ENCODE data around the gene SMARCA2. TPM values are rescaled to one million over a fixed set of nuclear protein-coding genes. Genes with fewer than 3 reads are reported as not detected.
"Not testable (repeated sequence)": the region's sequence is repeated elsewhere in the genome, so short reads cannot be mapped to it uniquely, and the experiment has no call there.

Gene SMARCA2
- total RNA-seq, 4 donors from 2014 or later: 148 to 217 (median 196) TPM

GRCh38 chr9:2144619-2145018 lies 129.5 kb downstream of the SMARCA2 start:
- Histone ChIP-seq H3K4me1 (no peaks in the 10 kb centered on the region), H3K27ac (no peak overlapping the region), H3K9me3 (no peaks in the 10 kb centered on the region), H3K4me3 (replicated peaks in 1 of 3) (no peak overlapping the region), H3K36me3 (no peaks in the 10 kb centered on the region), H3K27me3 (no peaks in the 10 kb centered on the region)
- no peak for DNase-seq
- WGBS, 2 donors: 93% methylated on average over 3 of the region's 3 CpGs
- intact Hi-C loops (cut with DNase I): no loop called here
- TF ChIP-seq CTCF (IDR thresholded peaks at IDR 0.05) (no peak), POLR2A (IDR thresholded peaks at IDR 0.05) (no peak)

- Histone ChIP-seq H3K9me3 (no peaks in the 10 kb centered on the region), H3K27ac (no peak overlapping the region), H3K4me1 (no peaks in the 10 kb centered on the region), H3K4me3 (replicated peaks in 1 of 3) (no peak overlapping the region), H3K36me3 (no peaks in the 10 kb centered on the region), H3K27me3 (no peaks in the 10 kb centered on the region)
- WGBS, 2 donors: 91 to 92% methylated on average over 3 of the region's 3 CpGs
- no peak for TF ChIP-seq POLR2A (IDR thresholded peaks at IDR 0.05)
- TF ChIP-seq CTCF (IDR thresholded peaks at IDR 0.05): no peak
- intact Hi-C loops (cut with DNase I): no loop called here
- DNase-seq: no peak
These were observed 130.6 kb downstream of the SMARCA2 start for GRCh38 chr9:2145746-2146145.

- H3K4me3 ChIP-seq (replicated peaks in 1 of 3); DNase-seq; H3K36me3 ChIP-seq; H3K27me3 ChIP-seq; H3K4me1 ChIP-seq; H3K27ac ChIP-seq; intact Hi-C loops (cut with DNase I); H3K9me3 ChIP-seq: not testable (repeated sequence)
These were observed 131.6 kb downstream of the SMARCA2 start for GRCh38 chr9:2146700-2147099.

GRCh38 chr9:2150338-2150737 lies 135.2 kb downstream of the SMARCA2 start:
- H3K27me3 ChIP-seq: no peaks in the 10 kb centered on the region
- TF ChIP-seq CTCF (IDR thresholded peaks at IDR 0.05) (no peak), POLR2A (IDR thresholded peaks at IDR 0.05) (no peak)
- H3K27ac ChIP-seq: no peak overlapping the region
- intact Hi-C loops (cut with DNase I): no loop called here
- H3K4me1 ChIP-seq: no peaks in the 10 kb centered on the region
- H3K9me3 ChIP-seq: no peaks in the 10 kb centered on the region
- 92 to 100% methylated on average over 5 of the region's 5 CpGs for WGBS, 2 donors
- no peak overlapping the region for H3K4me3 ChIP-seq (replicated peaks in 1 of 3)
- H3K36me3 ChIP-seq: no peaks in the 10 kb centered on the region
- no peak for DNase-seq

GRCh38 chr9:2151171-2151570 lies 136.0 kb downstream of the SMARCA2 start:
- H3K4me3 ChIP-seq (replicated peaks in 1 of 3): no peak overlapping the region
- TF ChIP-seq CTCF (IDR thresholded peaks at IDR 0.05): no peak
- no peak for TF ChIP-seq POLR2A (IDR thresholded peaks at IDR 0.05)
- H3K4me1 ChIP-seq: no peaks in the 10 kb centered on the region
- H3K27ac ChIP-seq: no peak overlapping the region
- no peak for DNase-seq
- H3K9me3 ChIP-seq: no peaks in the 10 kb centered on the region
- intact Hi-C loops (cut with DNase I): no loop called here
- no peaks in the 10 kb centered on the region for H3K36me3 ChIP-seq
- no peaks in the 10 kb centered on the region for H3K27me3 ChIP-seq
- WGBS, 2 donors: 77 to 88% methylated on average over 6 of the region's 6 CpGs

Measured in thyroid gland (tissue), 4 donors.